Right lobe of liver (tissue), 4 donors: ENCODE results near the gene KLHL22.

Experiments used
- CTCF ChIP-seq, 4 donors: fragments of 200-600 bp in 3 of 4; fragments of 450-650 bp in 1 of 4; IDR thresholded peaks; one replicate each; pipeline versions ENCODE4 v1.5.1 to v1.8.0; 2016 to 2022; ENCODE audit warnings: antibody characterized with exemption in 4 of 4, mild to moderate bottlenecking in 2 of 4
- POLR2A ChIP-seq: fragments of 450-650 bp; IDR thresholded peaks from one replicate; pipeline ENCODE4 v1.6.1; 2017; ENCODE audit warnings: antibody characterized with exemption, mild to moderate bottlenecking
- donor health status: DM: no; HTN: no; CAD: no.
- donor health status: DM: no; HTN: no; CAD: no.
- donor health status: DM: no; HTN: yes; CAD: no.

DNA sequence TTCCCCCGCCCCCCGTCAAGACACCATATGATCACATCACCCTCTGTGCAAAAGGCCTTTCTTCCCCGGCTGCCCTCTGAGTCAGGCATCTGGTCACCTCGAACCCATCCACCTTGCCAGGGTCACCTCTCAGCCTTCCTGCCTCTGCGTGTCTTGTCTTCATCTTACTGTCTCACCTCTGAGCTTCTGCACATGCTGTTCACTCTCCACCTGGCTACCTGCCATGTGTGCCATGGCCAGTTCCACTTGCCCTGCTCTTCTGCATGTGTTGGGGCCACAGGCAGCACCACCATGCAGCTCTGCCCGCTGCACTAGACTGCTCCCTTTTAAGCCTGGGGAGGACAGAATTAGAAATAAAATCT, 91.8 kb downstream of the KLHL22 start:
- no peak for TF ChIP-seq CTCF (IDR thresholded peaks at IDR 0.05)
- TF ChIP-seq POLR2A, result no peak
